H1 (cell line): ENCODE data around the gene COL27A1. TPM values are rescaled to one million over a fixed set of nuclear protein-coding genes. Genes with fewer than 3 reads are reported as not detected.

ENCODE experiments used
- HDAC2 ChIP-seq, 2 experiments: fragments of 300-600 bp in 1 of 2; sonication (generic) in 1 of 2; IDR thresholded peaks; 2 replicates each; pipeline ENCODE4 v1.6.1; 2011 to 2012; ENCODE audit warnings: low read depth in 2 of 2, low read length in 2 of 2, mild to moderate bottlenecking in 2 of 2, moderate library complexity in 2 of 2, borderline replicate concordance in 1 of 2, inconsistent platforms in 1 of 2
- polyA plus RNA-seq, 7 experiments: library from polyadenylated mRNA; depleted of rRNA in 3 of 7; stranded (reverse) in 5 of 7; unstranded in 2 of 7; fragments of >200 nt in 5 of 7; fragments of 200-250 nt in 2 of 7; gene quantifications; 1 replicate in 5 of 7; 2 replicates in 1 of 7; 4 replicates in 1 of 7; pipeline versions ENCODE4 v1.2.1 to v1.2.3, GENCODE V29; 2011 to 2013; ENCODE audit warnings: missing spikeins in 2 of 7, mixed read lengths in 2 of 7
- total RNA-seq: library from RNA; stranded (reverse); fragmentation: NEBNext Ultra II Directional; extraction: Animal tissue kit (Norgen Biotek cat#: 25700); gene quantifications from 2 replicates; pipeline ENCODE4 v1.2.1, GENCODE V29; 2021

The COL27A1 gene
- total and polyA plus RNA-seq, 2 of the 8 experiments (the other 6 are each of a cell fraction or from before 2014, with no cell fraction given): 15.1 to 22.8 TPM

GRCh38 chr9:114130141-114130540, 25.2 kb upstream of the COL27A1 start (continued):
- TF ChIP-seq HDAC2 (IDR thresholded peaks at IDR 0.05; ENCODE audit: borderline replicate concordance in 1 of 2, low read depth in 2 of 2, low read length in 2 of 2): no peak
- TF ChIP-seq, all 59 proteins: peak for 0
